SJSA1 (cell line): ENCODE results near the gene ERP27. TPM values are rescaled to one million over a fixed set of nuclear protein-coding genes. Genes with fewer than 3 reads are reported as not detected.

Experiments used
- DNase-seq, 2 experiments: peaks; one replicate each; pipeline ENCODE4 v3.0.0-alpha.2; 2015 to 2020; ENCODE audit warnings: low spot score in 2 of 2, low read depth in 1 of 2
- H3K27ac ChIP-seq: fragments of 250-450 bp; sonication (Bioruptor Pico); 2 replicates; pipeline ENCODE4 v1.5.1; 2020; ENCODE audit warnings: mild to moderate bottlenecking, moderate library complexity
- H3K27me3 ChIP-seq: fragments of 250-450 bp; sonication (Bioruptor Pico); replicated peaks from 2 replicates; pipeline ENCODE4 v1.5.1; 2020; ENCODE audit warnings: mild to moderate bottlenecking, moderate library complexity
- H3K36me3 ChIP-seq: fragments of 250-450 bp; sonication (Bioruptor Pico); 2 replicates; pipeline ENCODE4 v1.5.1; 2020; ENCODE audit warnings: mild to moderate bottlenecking
- H3K4me1 ChIP-seq: fragments of 250-450 bp; sonication (Bioruptor Pico); replicated peaks from 2 replicates; pipeline ENCODE4 v1.6.1; 2021; ENCODE audit warnings: mild to moderate bottlenecking
- H3K4me3 ChIP-seq: fragments of 250-450 bp; sonication (Bioruptor Pico); 2 replicates; pipeline ENCODE4 v1.5.1; 2020; ENCODE audit warnings: mild to moderate bottlenecking
- H3K9me3 ChIP-seq: fragments of 250-450 bp; sonication (Bioruptor Pico); replicated peaks from 2 replicates; pipeline ENCODE4 v1.5.1; 2020; ENCODE audit warnings: mild to moderate bottlenecking
- total RNA-seq: library from RNA; depleted of rRNA; stranded (reverse); fragments of >200 nt; shearing (Covaris generic); gene quantifications from 2 replicates; pipeline ENCODE4 v1.2.3, GENCODE V29; 2014

The ERP27 gene
- total RNA-seq, 1 experiment from 2014 or later = not detected

- no peaks in the 10 kb centered on the region for H3K27me3 ChIP-seq
- H3K4me3 ChIP-seq = no peak overlapping the region
- DNase-seq = no peak
- no peaks in the 10 kb centered on the region for H3K9me3 ChIP-seq
- no peaks in the 10 kb centered on the region for H3K36me3 ChIP-seq
- no peak overlapping the region for H3K27ac ChIP-seq
- H3K4me1 ChIP-seq = no peaks in the 10 kb centered on the region
Measured at GRCh38 chr12:14919455-14919854, 18.9 kb downstream of the ERP27 start.

- no peaks in the 10 kb centered on the region for H3K27me3 ChIP-seq
- no peaks in the 10 kb centered on the region for H3K4me1 ChIP-seq
- no peak overlapping the region for H3K27ac ChIP-seq
- no peaks in the 10 kb centered on the region for H3K36me3 ChIP-seq
- no peaks in the 10 kb centered on the region for H3K9me3 ChIP-seq
- H3K4me3 ChIP-seq = no peak overlapping the region
- DNase-seq = no peak
Measured at GRCh38 chr12:14915736-14916135, 22.6 kb downstream of the ERP27 start.

DNA sequence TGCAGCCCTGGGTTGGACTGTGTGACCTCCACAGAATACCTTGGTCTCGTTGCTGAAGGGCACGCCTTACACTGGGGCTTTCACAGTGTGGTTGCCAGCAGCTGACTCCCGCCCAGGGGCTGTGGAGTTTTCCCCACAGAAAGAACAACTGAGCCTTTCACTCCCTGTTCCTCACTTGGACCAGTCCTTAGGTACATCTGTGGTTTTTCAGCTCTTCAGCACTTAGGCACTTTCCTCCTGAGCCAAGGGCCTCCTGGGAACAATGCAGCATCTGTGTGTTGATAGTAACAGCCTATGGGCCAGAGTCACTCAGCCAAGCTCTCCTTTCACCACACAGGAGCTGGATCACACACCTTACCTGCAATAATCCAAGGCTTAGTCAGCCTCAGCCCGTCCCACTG lies 25.0 kb downstream of the ERP27 start:
- Histone ChIP-seq H3K36me3 (no peaks in the 10 kb centered on the region), H3K27me3 (no peaks in the 10 kb centered on the region), H3K27ac (no peak overlapping the region), H3K9me3 (no peaks in the 10 kb centered on the region), H3K4me3 (no peak overlapping the region), H3K4me1 (no peaks in the 10 kb centered on the region)
- no peak for DNase-seq

DNA sequence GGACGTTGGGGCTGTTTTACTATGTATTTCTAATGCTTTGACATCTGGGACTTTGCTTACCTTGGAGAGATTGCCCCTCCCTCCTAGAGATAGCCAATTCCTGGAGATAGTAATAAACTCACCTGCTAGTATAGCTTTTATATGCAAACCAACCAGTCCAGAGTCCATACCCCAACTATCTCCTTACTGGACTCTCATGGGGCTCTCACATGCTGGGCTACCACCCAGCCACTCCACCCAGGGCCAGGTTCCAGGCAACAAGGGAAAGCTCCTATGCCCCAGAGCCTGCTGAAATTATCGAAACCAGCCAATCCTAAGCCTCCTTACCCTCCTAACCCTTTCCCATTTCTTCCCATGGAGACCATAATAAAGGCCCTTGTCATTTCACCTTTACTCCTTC lies 27.2 kb downstream of the ERP27 start:
- H3K4me3 ChIP-seq = no peak overlapping the region
- H3K4me1 ChIP-seq = no peaks in the 10 kb centered on the region
- H3K27me3 ChIP-seq = no peaks in the 10 kb centered on the region
- H3K36me3 ChIP-seq = no peaks in the 10 kb centered on the region
- no peaks in the 10 kb centered on the region for H3K9me3 ChIP-seq
- no peak for DNase-seq
- no peak overlapping the region for H3K27ac ChIP-seq

GRCh38 chr12:14910090-14910915 lies 28.0 kb downstream of the ERP27 start:
- Histone ChIP-seq H3K36me3 (no peaks in the 10 kb centered on the region), H3K9me3 (no peaks in the 10 kb centered on the region), H3K27ac (no peak overlapping the region), H3K4me1 (no peaks in the 10 kb centered on the region), H3K4me3 (no peak overlapping the region), H3K27me3 (no peaks in the 10 kb centered on the region)
- DNase-seq = no peak

DNA sequence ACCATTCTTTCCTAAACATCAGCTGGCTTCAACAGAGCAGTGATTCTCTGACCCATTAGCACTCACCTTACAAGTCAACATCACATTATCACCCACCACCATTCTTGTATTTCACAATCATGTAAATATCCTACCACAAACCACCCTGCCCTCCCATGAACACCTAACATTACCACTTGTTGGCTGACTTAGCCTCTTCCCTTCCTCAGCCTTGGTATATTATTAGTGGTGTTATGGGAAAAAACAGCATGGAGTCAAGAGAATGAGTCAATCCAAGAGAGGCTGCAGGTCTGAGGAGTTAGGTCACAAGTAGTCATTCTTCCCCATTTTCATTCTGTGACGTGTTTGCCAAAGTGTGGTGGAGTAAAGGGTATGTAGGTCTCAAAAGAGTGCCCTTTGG lies 30.4 kb downstream of the ERP27 start:
- Histone ChIP-seq H3K27ac (no peak overlapping the region), H3K36me3 (no peaks in the 10 kb centered on the region), H3K4me1 (no peaks in the 10 kb centered on the region), H3K9me3 (no peaks in the 10 kb centered on the region), H3K27me3 (no peaks in the 10 kb centered on the region), H3K4me3 (no peak overlapping the region)
- DNase-seq = no peak

DNA sequence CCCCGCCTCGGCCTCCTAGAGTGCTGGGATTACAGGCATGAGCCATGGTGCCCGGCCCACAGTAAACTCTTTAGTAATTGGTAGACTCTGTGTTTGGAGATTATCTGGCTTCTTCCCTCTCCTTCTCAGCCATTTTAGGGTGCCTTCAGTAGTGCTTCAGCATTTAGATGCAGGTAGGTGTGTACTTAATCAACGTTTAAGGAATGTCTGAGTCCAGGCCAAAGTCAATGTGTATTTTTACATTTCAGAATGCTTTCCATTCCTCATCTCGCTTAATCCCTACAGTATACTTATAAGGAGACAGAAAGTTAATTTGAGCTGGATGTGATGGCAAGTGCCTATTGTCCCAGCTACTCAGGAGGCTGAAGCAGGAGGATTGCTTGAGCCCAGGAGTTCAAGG lies 32.2 kb downstream of the ERP27 start:
- H3K4me1 ChIP-seq = no peaks in the 10 kb centered on the region

GRCh38 chr12:14905269-14906004 lies 32.9 kb downstream of the ERP27 start:
- Histone ChIP-seq H3K9me3 (no peaks in the 10 kb centered on the region), H3K36me3 (no peaks in the 10 kb centered on the region), H3K27me3 (no peaks in the 10 kb centered on the region), H3K4me1 (no peaks in the 10 kb centered on the region), H3K4me3 (no peak overlapping the region), H3K27ac (no peak overlapping the region)
- DNase-seq = no peak

More for the DNA sequence above, 32.2 kb downstream of the ERP27 start:
- no peak for DNase-seq
- Histone ChIP-seq H3K4me3 (no peak overlapping the region), H3K9me3 (no peaks in the 10 kb centered on the region), H3K36me3 (no peaks in the 10 kb centered on the region), H3K27ac (no peak overlapping the region), H3K27me3 (no peaks in the 10 kb centered on the region)

DNA sequence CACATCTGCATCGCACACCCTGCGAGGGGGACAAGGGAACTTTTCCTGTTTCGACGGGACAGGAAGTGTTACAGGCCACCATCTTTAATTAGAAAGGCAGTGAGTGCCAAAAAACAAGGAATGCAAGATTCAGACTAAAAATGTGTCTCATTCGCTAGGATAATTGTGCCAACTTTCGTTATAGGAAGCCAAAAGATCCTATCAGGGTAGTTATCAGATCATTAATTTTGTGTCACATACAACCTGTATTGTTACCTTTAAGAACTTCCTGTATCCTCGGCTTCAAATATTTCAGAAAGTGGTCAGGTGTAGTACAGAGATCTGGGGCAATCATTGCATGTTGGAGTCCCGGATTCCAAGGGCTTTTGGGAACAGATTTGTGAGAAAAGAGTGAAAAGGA lies 33.5 kb downstream of the ERP27 start:
- no peaks in the 10 kb centered on the region for H3K27me3 ChIP-seq
- H3K36me3 ChIP-seq = no peaks in the 10 kb centered on the region
- DNase-seq = no peak
- no peaks in the 10 kb centered on the region for H3K4me1 ChIP-seq
- no peaks in the 10 kb centered on the region for H3K9me3 ChIP-seq
- no peak overlapping the region for H3K4me3 ChIP-seq
- no peak overlapping the region for H3K27ac ChIP-seq

DNA sequence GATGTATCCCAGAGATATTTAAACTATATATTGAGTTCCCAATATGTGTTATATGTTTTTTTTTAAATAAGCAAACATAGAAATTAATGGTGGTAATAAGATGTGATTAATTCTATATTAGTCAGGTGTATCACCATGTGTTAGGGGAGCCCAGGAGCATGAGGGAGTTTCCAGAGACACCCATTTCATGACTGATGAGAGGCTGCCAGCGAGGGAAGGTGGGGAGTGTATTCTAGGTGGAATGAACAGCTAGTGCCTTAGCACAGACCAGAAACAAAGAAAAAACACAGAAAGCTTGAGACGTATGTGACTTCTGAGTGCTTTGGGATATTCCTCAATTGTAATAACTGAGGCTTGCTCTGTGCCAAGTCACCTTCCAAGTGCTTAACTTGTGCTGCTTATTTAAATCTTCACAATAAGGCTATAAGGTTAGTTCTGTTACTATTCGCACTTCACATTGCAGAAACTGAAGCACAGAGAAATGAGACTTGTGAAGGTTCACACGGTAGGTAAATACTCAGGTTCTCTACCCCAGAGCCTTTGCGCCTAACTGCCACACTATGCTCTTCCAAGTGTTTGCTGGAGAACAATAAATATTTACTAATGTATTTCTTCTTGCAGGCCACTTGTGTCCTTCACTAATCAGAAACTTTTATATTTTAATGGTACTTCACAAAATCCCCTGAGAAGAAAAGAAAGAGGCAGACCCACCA lies 34.8 kb downstream of the ERP27 start:
- DNase-seq = no peak
- H3K4me3 ChIP-seq = no peak overlapping the region
- H3K27ac ChIP-seq = no peak overlapping the region
- no peaks in the 10 kb centered on the region for H3K27me3 ChIP-seq
- no peaks in the 10 kb centered on the region for H3K4me1 ChIP-seq
- no peaks in the 10 kb centered on the region for H3K36me3 ChIP-seq
- no peaks in the 10 kb centered on the region for H3K9me3 ChIP-seq

DNA sequence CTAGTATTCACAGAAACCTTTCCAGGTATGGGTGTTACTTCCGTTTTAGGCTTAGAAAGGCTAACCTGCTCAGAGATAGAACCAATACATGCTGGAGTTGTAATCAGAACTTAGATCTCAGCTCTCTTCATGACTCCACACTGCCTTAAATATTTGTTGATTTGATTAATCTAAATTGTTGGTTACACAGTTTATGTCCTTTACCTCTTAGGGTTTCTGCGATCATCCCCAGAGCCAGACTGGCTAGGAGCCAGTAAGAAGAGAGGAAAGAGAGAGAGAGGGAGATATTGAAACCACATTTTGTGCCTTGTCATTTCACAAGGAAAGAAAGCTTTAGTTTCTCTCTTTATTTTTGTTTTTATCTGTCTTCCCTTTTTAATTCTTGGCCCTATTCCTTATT lies 35.9 kb downstream of the ERP27 start:
- Histone ChIP-seq H3K27ac (no peak overlapping the region), H3K4me3 (no peak overlapping the region), H3K9me3 (no peaks in the 10 kb centered on the region), H3K27me3 (no peaks in the 10 kb centered on the region), H3K36me3 (no peaks in the 10 kb centered on the region), H3K4me1 (no peaks in the 10 kb centered on the region)
- DNase-seq = no peak

- H3K27me3 ChIP-seq = no peaks in the 10 kb centered on the region
- H3K27ac ChIP-seq = no peak overlapping the region
- no peaks in the 10 kb centered on the region for H3K4me1 ChIP-seq
- no peaks in the 10 kb centered on the region for H3K9me3 ChIP-seq
- H3K36me3 ChIP-seq = no peaks in the 10 kb centered on the region
- DNase-seq = no peak
- H3K4me3 ChIP-seq = no peak overlapping the region
Measured at GRCh38 chr12:14901228-14901562, 37.1 kb downstream of the ERP27 start.

- Histone ChIP-seq H3K4me1 (no peaks in the 10 kb centered on the region), H3K4me3 (no peak overlapping the region), H3K36me3 (no peaks in the 10 kb centered on the region), H3K27ac (no peak overlapping the region), H3K27me3 (no peaks in the 10 kb centered on the region), H3K9me3 (no peaks in the 10 kb centered on the region)
- DNase-seq = no peak
Measured at GRCh38 chr12:14900521-14901227, 37.7 kb downstream of the ERP27 start.
